Activated gamma-delta T cell treated with Interleukin-2 at 50 U/mL for 16 hours (primary cell): ENCODE results near the gene LRRC75A.
"Not testable (repeated sequence)": the region's sequence is repeated elsewhere in the genome, so short reads cannot be mapped to it uniquely, and the experiment has no call there.

Source experiments
- DNase-seq: peaks from one replicate; pipeline ENCODE4 v3.0.0-alpha.2; 2020

The LRRC75A gene

DNA sequence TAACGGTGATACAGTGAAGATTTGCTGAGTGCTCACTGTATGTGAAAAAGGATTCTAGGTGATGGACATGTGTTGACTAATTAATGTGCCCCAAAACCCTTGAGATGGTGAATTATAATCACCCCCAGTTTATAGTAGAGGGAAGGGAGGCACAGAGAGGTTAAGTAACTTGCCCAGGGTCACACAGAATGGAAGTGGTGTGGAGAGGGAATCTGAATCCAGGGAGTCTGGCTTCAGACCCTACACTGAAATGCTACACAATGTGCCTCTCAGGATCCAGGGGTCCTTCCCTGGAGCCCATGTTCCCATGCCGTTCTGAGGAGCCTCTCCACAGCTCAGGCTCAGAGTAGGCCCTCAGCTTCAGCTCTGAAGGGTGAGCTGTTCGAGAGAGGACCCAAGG, 65.0 kb downstream of the LRRC75A start:
- DNase-seq, result no peak

DNA sequence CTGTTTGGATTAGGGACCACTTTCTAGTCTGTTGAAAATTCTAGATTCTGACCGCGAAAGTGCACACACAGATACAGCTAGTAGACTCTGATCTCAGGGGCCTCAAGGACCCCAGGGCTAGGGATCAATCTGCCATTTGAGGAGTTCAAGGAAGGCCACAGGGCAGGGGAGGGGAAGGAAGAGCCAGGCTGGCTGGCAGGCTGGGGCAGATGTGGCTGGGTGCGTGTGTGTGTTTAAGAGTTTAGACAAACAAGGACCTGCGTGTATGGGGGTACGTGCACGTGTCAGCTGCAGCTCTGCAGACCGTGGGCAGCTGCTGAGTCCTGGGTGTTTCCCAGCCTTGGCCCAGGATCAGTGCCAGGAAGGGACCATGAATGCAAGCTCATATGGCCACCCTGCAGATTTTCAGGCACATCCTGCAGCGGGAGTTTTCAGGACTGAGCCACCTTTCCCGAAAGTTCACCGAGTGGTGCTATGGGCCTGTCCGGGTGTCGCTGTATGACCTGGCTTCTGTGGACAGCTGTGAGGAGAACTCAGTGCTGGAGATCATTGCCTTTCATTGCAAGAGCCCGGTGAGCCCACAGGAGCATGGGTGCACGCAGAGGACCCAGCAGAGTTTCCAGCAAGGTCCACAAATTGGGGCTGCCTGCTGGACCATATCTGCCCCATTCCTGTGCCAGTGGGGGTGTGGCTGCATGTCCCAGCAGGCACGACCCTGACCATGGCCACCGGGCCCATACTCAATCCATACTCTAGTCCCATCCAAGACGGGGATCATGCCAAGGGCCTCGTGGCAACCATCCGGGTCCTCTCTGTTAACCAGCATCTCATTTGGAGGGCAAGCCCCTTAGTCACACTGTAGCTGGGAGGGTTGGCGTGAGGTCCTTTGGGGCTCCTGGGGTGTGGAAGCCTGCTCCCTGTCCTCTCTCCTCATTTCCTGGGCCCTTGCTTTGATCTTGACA, 66.0 kb downstream of the LRRC75A start:
- DNase-seq, result no peak

DNA sequence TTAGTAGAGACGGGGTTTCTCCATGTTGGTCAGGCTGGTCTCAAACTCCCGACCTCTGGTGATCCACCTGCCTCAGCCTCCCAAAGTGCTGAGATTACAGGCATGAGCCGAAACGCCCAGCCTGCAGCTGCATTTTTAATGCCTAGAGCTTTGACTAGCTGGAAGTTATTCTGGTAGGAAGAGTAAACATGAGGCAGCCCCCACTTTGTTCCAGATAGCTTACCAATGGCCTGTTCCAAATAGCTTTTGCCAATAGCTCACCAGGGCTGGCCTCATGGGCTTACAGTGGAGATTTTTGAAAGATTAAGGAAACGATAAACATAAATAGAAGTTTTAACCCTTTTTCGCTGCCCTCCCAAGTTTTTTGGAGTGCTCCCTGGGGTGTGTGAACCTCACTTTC, 66.8 kb downstream of the LRRC75A start:
- no peak for DNase-seq

DNA sequence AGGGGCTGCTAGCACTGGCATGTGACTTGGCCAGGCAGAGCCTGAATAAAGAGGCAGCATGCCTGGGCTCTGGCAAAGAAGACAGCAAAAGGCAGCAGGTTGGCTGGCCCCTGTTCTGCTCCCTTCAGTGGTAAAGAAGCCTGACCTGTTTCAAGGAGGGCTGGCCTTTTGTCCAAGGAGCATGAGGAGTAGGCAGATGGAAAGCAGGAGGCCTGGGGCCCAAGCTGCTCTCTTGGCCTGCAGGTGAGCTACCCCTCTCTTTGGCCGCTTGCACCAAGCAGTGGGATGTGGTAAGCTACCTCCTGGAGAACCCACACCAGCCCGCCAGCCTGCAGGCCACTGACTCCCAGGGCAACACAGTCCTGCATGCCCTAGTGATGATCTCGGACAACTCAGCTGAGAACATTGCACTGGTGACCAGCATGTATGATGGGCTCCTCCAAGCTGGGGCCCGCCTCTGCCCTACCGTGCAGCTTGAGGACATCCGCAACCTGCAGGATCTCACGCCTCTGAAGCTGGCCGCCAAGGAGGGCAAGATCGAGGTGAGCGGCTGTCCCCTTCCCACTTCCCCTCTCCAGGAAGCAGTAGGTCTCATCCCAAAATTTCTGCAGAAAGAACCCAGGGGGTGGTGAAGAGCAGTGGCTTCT, 68.6 kb downstream of the LRRC75A start:
- DNase-seq, result no peak

DNA sequence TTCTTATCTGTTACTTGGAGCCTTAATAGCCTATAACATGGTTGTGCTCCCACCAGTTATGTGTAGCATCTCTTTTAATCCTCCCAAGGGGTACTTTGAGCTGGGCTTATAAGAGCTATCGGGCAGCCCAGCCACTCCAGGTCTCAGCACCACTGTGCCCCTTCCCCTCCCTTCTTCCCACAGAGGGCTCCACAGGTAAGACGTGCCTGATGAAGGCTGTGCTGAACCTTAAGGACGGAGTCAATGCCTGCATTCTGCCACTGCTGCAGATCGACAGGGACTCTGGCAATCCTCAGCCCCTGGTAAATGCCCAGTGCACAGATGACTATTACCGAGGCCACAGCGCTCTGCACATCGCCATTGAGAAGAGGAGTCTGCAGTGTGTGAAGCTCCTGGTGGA, 69.6 kb downstream of the LRRC75A start:
- DNase-seq, result no peak

DNA sequence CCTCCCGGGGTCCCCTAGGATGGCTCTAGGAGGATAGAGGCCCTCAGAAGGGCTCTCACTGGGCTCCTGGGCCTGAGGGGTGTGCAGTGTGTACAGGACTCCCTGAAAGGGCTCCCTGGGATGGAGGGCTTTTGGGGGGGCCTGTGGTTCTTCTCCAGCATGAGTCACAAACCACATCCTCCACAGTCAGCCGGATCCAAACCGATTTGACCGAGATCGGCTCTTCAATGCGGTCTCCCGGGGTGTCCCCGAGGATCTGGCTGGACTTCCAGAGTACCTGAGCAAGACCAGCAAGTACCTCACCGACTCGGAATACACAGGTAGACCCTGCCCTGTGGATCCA, 72.1 kb downstream of the LRRC75A start:
- DNase-seq, result peak; percentile 48

DNA sequence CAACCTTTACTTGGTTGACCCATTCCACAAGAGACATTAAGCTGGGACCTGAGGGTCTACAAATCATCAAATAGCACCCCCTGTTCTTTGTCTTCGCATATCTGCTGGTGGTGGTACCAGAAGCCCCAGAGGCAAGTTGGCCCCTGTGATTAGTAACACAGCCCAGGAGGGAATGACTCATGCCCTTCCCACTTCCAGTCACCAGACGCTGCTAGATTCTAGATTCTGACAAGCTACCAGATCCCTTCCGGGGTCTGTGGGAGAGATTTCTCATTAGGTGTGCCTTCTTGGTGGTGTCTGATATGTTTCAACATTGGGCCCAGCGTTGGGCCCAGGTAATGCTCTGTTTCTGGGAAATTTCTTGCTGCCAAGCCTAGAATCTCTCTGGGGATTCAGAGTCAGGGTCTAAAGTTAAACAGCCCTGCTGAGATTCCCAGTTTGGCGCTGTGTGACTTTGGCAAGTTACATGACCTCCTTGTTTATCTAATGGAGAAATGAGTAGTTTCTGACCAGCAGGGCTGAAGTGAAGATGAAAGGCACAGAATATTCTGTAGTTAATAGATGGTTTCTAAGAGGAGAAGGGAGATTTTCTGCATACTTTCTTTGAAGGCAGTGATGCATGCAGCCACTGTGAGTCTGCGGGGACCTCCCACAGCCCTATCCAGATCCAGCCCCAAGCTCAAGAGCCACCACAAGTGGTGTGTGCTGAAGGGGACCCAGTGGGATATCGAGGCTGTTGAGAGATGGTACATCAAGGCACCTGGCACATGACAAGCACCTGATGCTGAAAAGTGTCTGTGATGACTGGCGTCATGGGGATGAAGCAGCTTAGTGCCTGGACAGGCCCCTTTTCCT, 72.7 kb downstream of the LRRC75A start:
- DNase-seq, result peak; percentile 29

DNA sequence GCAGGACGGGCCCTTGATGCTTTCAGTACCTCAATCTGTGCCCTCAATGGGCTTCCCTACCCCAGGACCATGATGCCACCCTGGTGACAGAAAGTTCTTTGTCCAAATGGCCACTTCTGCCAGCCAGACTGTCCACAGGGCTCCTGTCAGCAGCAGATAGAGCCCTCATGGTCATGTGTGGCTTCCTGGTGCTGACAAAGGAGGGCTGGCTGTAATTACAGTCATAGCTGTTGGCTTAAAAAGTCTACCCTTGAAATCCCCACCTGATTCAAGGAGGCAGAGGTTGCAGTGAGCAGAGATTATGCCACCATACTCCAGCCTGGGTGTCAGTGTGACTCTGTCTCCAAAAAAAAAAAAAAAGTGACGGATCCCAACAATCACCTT, 73.3 kb downstream of the LRRC75A start:
- DNase-seq, result no peak

DNA sequence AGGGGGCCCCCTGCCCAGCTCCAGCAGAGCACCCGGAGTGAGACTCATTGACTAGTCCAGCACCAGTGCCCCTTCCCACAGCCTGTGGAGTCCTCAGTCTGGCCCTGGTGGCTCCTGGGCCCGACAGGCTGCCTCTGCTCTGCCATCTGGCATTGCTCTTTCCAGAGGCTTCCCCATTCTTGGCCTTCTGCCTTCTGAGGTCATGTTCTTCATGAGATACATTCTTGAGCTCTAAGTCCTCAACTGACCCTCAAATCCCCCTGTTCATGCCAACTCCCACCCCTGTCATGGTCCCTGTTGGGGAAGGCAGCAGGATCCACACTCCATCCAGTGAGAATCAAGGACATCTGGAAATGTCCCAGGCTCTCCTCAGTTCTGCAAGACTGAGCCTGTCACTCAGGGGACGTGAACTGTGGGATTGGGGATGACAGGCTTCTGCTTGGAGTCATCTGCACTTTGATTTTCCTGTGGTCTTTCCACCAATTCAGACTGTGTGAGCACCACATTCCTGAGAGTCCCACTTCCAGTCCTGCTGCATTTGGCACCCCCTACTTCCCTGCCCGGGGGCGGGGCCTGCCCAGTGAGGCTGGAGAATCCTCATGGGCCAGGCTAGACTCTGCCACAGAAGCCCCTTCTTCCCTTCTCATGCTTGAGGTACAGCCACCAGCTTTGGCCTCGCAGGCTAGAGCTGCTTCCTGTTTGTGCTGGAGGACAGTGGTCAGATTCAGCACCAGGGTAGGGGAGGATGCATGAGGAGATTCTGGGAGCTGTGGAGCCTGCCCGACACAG, 73.9 kb downstream of the LRRC75A start:
- DNase-seq, result no peak

DNA sequence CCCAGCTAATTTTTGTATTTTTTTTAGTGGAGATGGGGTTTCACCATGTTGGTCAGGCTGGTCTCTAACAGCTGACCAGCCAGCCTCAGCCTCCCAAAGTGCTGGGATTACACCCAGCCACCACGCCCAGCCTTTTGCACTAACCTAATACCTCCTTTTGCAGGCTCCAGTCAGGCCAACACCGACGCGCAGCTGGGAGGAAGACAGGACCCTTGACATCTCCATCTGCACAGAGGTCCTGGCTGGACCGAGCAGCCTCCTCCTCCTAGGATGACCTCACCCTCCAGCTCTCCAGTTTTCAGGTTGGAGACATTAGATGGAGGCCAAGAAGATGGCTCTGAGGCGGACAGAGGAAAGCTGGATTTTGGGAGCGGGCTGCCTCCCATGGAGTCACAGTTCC, 74.6 kb downstream of the LRRC75A start:
- no peak for DNase-seq

DNA sequence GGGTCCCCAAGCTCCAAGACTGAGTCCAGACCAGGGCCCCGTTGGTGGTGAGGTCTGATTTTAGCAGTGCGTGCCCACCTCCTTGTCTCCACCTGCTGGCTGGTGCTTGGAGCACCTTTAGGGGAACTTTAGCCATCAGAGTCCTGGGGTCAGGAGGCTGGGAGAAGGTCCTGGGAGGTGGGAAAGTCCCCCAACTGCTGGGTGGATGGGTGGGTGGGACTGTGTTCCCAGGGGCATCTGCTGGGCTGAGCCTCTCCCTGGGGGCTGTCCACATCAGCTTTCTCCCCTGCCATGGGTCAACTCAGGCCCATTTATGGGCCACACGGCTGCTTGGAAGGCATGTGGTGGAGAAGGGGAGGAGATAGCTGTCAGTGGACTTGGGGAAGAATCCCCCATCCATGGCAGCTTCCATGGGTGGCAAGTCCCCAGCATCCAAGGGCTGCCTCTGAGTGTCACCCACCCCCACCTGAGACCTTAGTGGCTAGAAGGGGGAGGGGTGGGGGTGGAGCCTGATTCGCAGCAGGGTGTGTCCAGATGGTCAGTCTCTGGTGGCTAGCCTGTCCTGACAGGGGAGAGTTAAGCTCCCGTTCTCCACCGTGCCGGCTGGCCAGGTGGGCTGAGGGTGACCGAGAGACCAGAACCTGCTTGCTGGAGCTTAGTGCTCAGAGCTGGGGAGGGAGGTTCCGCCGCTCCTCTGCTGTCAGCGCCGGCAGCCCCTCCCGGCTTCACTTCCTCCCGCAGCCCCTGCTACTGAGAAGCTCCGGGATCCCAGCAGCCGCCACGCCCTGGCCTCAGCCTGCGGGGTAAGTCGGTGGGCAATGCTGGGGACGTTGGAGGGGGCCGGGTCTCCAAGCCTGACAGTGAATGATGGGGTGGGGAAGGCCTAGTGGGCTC, 76.7 kb downstream of the LRRC75A start, which contains the start of gene TRPV2:
TSS of gene TRPV2 (plus strand) at position 541 of the 894 bp plus-strand sequence. CDS start 2,098 bp downstream, outside the sequence.
- peak; percentile 57 for DNase-seq

DNA sequence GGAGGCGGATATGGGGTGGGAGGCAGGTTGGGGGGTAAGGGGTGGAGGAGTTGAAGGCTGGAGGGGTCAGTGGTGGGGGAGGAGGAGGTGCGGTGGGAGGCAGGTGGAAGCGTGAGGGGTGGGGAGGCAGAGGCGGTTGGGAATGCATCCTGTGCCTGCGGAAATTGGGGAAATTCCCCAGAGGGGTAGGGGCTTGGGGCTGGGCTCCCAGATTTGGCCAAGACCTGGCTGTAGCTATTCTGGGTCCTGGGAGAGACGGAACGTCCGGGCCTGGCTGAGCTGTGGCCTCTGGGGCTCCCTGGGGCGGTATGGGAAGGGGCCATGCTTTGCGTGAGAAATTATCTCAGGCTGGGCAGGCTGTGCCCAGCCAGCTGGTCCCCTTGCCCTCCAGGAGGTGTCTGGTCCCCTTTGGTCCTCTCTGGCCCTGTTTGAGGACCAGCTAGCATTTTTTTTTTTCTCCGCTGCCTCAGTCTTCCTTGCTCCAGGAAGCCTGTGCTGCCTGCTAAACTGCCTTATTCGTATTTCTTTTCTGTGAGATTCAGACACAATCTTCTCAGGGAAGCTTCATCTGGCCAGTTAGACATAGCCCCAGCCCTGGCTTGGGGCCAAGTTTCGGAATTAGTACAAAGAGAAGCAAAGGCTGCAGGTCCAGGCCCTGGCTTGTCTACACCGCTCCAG, 83.9 kb downstream of the LRRC75A start:
- no peak for DNase-seq

DNA sequence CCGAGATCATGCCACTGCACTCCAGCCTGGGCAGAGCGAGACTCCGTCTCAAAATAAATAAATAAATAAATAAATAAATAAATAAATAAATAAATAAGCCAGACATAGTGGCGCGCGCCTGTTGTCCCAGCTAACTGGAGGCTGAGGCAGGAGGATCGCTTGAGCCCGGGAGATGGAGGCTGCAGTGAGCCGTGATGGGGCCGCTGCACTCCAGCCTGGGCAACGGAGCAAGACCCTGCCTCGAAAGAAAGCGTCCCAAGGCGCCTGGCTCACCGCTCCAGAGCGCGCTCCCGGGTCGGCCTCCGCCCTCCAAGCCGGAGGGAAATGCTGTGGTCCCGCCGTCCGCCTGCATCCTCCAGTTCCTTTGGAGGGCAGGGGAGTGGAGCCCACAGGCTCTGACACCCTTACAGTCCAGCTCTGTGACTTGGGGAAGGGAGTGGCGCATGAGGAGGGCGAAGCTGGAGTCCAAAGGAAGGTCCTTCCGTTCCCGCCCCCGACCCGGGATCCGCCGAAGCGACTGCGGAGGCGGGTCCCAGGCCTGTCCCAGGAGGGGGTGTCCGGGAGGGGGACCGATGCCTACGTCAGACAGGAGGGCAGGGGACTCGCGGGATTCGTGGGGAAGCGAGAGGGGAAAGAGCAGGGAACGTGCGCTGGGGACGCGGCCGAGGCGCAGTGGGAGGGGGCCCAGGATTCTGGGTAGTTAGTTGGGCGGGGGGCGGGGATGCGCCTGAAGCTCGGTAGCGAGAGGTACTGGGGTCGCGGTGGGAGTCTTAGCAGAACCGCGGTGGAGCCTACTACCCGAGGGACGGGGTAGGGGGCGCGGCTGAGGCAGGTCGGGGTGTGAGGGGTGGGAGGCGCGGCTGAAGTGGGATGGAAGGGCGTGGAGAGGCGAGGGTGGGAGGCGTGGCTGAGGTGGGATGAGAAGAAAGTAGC, 85.0 kb downstream of the LRRC75A start:
- no peak for DNase-seq

DNA sequence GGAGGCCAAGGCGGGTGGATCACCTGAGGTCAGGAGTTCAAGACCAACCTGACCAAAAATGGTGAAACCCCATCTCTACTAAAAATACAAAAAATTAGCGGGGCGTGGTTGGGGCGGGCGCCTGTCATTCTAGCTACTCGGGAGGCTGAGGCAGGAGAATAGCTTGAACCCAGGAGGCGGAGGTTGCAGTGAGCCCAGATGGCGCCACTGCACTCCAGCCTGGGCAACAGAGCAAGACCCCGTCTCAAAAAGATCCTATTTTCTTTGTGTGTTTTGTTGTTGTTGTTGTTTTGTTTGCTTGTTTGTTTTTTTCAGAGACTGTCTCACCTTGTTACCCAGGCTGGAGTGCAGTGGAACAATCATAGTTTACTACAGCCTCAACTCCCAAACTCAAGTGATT, 88.1 kb downstream of the LRRC75A start:
- not testable (repeated sequence) for DNase-seq

DNA sequence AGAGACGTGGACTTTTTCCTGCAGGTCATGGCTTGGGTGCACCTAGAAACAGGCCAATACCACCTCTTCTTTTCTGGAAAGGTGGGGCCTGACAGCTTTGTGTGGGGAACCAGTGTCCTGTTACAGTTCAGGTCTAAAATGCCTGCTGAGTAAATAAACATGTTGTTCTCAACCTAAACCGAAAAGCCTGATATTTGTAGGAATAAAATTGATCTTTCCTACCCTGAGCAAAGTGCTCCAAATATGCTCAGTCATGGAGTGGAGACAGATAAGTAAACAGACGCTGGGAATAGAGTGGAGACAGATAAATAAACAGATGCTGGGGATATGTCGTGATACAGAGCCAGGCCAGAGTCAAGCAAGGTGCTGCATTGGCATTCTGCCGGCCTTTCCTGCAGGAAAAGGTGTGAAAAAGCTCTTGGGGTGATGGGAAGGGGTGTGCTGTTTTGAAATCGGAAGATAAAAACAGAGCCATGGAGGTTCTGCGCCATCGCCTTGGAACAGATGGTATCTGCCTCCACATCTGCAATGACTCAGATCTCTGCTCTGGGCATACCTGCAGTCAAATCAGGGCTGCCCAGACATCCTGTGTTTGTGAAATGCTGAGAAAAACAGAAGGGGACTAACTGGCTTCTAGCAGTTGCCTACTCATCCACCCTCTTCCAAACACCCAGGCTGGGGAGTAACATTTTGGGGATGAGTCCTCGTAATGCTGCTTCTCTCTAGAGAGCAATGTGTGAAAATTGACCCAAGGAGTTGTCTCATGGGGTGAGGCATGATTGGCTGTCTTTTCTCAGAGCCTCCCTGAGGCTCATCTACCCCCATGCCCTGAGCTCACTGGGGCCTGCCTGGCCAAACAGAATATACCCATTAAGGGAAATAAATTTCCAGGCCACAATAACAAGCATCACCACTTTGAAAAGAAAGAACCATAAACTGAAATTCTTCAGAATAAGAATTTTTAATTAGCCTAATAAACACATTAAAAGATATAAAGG, 93.4 kb downstream of the LRRC75A start:
- no peak for DNase-seq

DNA sequence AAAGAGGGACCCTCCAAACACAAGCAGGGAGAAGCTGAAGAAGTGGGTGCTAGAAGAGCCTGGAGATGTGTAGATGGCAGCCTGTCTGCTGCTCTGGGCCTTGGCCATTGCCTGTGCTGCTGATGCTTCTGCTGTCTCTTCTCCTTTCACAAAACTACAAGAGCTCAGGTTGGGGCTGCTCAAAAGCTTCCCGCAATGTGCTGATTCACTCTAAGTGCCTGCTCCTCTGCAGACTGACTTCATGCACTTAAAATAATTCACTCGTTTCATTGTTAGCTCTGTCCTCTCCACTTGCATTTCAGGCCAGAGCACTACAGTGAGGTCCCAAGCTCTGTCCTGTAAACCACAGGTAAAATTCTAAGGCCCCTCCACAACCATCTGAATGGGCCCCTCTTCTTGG, 95.3 kb downstream of the LRRC75A start:
- not testable (repeated sequence) for DNase-seq

DNA sequence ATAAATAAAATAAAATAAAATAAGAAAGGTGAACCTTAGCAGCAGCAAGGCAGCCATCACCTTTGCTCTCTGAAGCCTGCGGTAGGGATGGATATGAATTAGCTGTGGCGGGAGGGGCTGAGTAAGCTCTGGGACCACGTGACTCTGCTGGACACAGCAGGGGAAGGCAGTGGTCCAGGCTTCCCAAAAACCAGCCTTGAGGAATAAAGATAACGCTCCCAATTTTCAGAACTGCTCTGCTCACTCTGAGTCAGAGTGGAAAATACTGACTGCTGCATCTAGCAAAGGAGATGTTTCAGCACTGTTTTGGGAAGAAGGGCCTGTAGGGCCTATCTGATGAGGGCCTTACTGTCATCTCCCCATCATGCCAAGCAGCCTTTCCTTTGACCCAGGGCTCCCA, 96.1 kb downstream of the LRRC75A start:
- DNase-seq, result not testable (repeated sequence)

DNA sequence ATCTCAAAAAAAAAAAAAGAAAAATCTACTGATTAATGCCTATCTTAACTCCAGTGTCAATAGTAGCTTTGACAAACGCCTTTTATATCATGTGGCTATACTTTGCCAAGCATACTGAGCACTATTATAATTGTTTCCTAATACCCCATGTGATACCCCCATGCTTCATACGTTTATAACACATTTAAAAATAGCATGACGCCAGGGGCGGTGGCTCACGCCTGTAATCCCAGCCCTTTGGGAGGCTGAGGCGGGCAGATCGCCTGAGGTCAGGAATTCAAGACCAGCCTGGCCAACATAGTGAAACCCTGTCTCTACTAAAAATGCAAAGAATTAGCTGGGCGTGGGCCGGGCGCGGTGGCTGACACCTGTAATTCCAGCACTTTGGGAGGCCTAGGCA, 99.5 kb downstream of the LRRC75A start:
- not testable (repeated sequence) for DNase-seq
